ENCODE results near the gene NRDE2. TPM values are rescaled to one million over a fixed set of nuclear protein-coding genes. Genes with fewer than 3 reads are reported as not detected.

NRDE2 gene
- total RNA-seq, 1 donor: 12.1 TPM

DNA sequence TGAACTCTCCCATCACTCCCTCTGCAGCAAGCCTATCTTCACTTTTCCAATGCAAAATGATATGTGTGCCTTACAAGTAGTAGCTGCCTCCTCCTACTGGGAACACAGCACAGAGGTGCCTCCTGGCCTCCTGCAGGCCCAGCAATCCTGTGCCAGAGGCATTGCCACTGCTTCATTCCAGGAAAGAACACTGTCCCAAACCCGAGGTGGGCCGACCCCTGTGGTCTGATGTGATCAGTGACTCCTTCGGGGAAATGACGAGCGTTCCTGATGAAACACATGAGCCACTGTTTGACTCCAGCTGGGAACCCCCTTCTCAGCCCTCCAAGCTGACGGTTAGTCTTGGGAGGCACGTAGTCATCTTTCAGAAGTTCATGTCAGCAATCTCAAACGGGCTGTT lies 55.9 kb downstream of the NRDE2 start:
- H3K4me3 ChIP-seq (ENCODE audit: low read depth, low read length): no peak overlapping the region
- DNase-seq (ENCODE audit: low read depth): peak; percentile 23
- TF ChIP-seq, protein P1, sequence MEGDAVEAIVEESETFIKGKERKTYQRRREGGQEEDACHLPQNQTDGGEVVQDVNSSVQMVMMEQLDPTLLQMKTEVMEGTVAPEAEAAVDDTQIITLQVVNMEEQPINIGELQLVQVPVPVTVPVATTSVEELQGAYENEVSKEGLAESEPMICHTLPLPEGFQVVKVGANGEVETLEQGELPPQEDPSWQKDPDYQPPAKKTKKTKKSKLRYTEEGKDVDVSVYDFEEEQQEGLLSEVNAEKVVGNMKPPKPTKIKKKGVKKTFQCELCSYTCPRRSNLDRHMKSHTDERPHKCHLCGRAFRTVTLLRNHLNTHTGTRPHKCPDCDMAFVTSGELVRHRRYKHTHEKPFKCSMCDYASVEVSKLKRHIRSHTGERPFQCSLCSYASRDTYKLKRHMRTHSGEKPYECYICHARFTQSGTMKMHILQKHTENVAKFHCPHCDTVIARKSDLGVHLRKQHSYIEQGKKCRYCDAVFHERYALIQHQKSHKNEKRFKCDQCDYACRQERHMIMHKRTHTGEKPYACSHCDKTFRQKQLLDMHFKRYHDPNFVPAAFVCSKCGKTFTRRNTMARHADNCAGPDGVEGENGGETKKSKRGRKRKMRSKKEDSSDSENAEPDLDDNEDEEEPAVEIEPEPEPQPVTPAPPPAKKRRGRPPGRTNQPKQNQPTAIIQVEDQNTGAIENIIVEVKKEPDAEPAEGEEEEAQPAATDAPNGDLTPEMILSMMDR (IDR thresholded peaks at IDR 0.05; ENCODE audit: insufficient read depth, low read depth, low read length): no peak

DNA sequence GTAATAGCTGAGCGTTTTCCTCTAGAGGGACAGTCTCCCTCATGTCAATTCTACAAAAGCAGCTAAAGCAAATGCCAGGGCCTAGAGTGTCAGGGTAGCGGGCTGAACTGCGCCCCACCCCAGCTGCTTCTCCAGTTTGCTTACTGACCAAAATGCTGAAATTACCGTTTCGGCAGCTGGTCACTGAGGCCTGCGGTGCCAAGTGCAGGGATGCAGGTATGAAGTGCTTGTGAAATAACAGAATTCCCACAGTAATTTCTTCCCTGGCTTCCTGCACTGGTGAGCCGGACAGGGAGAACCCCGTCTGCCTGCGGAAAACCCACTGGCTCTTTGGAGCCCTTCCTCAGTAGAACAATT lies 56.3 kb downstream of the NRDE2 start:
- DNase-seq (ENCODE audit: low read depth): no peak
- TF ChIP-seq, protein P1 (IDR thresholded peaks at IDR 0.05; ENCODE audit: insufficient read depth, low read depth, low read length): no peak
- H3K4me3 ChIP-seq (ENCODE audit: low read depth, low read length): no peak overlapping the region

DNA sequence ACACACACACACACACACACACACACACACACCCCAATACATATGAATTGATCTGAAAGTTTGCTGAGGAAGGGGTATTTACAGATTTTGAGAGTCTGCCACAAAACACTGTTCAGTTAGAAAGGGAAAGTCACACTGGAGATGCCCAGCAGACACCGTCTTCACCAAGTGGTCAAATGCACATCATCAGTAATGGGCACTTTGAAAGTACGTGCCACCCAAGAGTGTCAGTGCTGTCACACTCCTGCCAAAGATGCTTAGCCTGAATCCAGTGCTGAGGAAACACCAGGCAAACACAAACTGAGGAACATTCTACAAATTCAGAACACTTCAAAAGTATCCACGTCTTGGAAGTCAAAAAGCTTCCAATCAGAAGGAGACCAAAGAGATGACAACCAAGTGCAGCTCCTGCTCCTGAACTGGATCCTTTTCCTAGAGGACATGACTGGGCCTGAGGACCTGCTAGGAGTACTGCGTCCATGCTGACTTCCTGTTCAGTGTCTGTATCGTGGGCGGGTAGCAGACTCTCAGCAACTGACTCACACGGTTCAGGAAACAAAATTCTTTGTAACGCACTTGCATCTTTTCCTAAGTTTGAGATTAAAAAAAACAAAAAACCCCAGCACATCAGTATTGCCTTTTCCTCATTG lies 56.8 kb downstream of the NRDE2 start:
- TF ChIP-seq, protein P1 (IDR thresholded peaks at IDR 0.05; ENCODE audit: insufficient read depth, low read depth, low read length): no peak
- DNase-seq (ENCODE audit: low read depth): peak; percentile 49
- no peak overlapping the region for H3K4me3 ChIP-seq (ENCODE audit: low read depth, low read length)

DNA sequence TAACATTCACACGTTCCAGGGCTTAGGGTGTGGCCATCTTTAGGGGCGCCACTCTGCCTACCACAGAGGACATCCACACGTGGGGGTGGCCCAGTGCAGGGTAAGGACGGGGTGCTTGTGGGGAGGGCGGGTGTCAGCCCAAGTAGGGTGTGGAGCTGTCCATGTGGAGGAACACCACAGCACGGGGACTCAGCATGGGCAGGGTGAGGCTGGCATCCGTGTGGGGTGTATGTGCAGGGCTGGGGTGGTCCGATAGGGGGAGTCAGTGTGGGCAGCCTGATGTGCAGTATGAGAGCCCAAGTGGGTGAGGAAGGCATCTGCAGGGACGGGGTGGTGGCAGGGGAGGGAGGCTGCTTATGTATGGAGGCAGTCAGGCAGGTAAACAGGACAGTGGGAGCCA lies 57.7 kb downstream of the NRDE2 start:
- no peak overlapping the region for H3K4me3 ChIP-seq (ENCODE audit: low read depth, low read length)
- DNase-seq (ENCODE audit: low read depth): no peak
- TF ChIP-seq, protein P1 (IDR thresholded peaks at IDR 0.05; ENCODE audit: insufficient read depth, low read depth, low read length): peak; percentile 18

DNA sequence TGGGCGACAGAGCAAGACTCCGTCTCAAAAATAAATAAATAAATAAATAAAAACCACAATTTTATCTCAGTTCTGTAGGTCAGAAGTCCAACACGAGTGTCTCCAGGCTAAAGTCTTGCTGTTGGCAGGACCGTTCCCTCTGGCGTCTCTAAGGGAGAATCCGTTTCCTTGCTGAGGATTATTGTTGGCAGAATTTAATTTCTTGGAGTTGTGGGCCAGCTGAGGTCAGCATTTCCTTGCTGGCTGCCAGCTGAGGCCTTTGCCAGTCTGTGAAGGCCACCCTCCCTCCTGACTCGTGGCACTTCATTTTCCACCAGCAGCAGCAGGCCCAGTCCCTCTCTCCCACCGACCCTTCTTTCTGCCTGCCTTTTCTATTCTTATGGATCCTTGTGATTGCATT lies 58.2 kb downstream of the NRDE2 start:
- H3K4me3 ChIP-seq (ENCODE audit: low read depth, low read length): no peak overlapping the region
- TF ChIP-seq, protein P1 (IDR thresholded peaks at IDR 0.05; ENCODE audit: insufficient read depth, low read depth, low read length): no peak
- no peak for DNase-seq (ENCODE audit: low read depth)

DNA sequence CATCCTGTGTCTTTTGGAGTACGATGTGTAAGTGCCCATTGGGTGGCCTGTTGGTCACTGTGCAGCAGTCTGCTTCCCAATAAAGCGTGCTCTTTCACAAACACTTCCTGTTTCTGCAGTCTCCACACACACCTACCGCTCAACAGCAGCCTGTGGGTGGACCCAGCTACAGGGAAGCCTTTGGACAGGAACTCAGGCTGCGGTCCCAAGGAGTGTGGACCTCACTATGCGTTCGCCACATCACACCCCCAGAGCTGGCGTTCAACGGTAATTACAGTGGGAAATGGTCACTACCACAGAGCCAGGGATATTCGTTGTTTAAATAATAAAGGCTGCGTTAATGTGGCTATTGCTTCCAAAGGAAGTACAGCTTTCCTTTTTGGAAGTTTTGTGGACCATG lies 59.2 kb downstream of the NRDE2 start:
- TF ChIP-seq, protein P1 (IDR thresholded peaks at IDR 0.05; ENCODE audit: insufficient read depth, low read depth, low read length): no peak
- H3K4me3 ChIP-seq (ENCODE audit: low read depth, low read length): no peak overlapping the region

DNA sequence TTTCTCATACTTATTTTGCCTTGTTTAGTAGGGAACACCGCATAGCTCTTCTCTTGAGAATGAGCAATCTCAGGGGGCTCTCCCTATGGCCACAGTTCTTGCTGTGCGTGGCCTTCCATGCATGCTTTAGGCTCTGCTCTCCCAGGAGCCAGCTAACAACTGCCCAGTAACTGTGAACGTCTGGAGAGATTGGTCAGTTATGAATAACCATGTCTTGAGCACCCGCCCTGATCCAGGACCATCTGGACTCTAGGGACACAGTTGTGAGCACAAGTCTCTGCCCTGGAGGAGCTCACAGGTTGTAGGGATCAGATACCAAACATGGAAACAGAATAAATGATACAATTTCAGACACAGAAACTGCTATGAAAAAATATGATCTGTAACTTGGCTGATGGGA lies 63.3 kb downstream of the NRDE2 start:
- TF ChIP-seq, protein P1 (IDR thresholded peaks at IDR 0.05; ENCODE audit: insufficient read depth, low read depth, low read length): no peak
- no peak overlapping the region for H3K4me3 ChIP-seq (ENCODE audit: low read depth, low read length)
- no peak for DNase-seq (ENCODE audit: low read depth)

More for the DNA sequence above, 59.2 kb downstream of the NRDE2 start:
- DNase-seq (ENCODE audit: low read depth): peak; percentile 31

All from fibroblast of villous mesenchyme (primary cell).